Adrenal gland (tissue), 12 donors: ENCODE data around the gene PSMC4. TPM values are rescaled to one million over a fixed set of nuclear protein-coding genes. Genes with fewer than 3 reads are reported as not detected.
A peak's percentile ranks its signal among the peaks of the same experiment; 100 is the strongest.

Experiments used
- DNase-seq, 7 donors: peaks; one replicate each; pipeline ENCODE4 v3.0.0-alpha.2; 2019 to 2020
- H3K27ac ChIP-seq, 5 donors: fragments of 200-600 bp; sonication (generic) in 4 of 5; 1 replicate in 3 of 5; 2 replicates in 2 of 5; pipeline versions ENCODE4 v1.5.1 to v1.8.0; 2016 to 2020; ENCODE audit warnings: mild to moderate bottlenecking in 1 of 5
- H3K27me3 ChIP-seq: fragments of 200-600 bp; 2 replicates; pipeline ENCODE4 v1.8.0; 2021
- H3K36me3 ChIP-seq, 2 donors: fragments of 200-600 bp; replicated peaks in 1 of 2; 1 replicate in 1 of 2; 2 replicates in 1 of 2; pipeline versions ENCODE4 v1.5.1 to v1.8.0; 2018 to 2022
- H3K4me1 ChIP-seq, 2 donors: fragments of 200-600 bp; replicated peaks in 1 of 2; 1 replicate in 1 of 2; 2 replicates in 1 of 2; pipeline versions ENCODE4 v1.5.1 to v1.8.0; 2018 to 2021
- H3K4me3 ChIP-seq, 4 donors: fragments of 200-600 bp; sonication (generic) in 3 of 4; one replicate each; pipeline ENCODE4 v1.5.1; 2016 to 2018
- H3K9me3 ChIP-seq, 3 donors: fragments of 200-600 bp; sonication (generic) in 1 of 3; replicated peaks in 1 of 3; 1 replicate in 2 of 3; 2 replicates in 1 of 3; pipeline versions ENCODE4 v1.5.1 to v1.8.0; 2016 to 2021
- POLR2A ChIP-seq, 2 donors: fragments of 450-650 bp; IDR thresholded peaks; one replicate each; pipeline ENCODE4 v1.6.1; 2017; ENCODE audit warnings: antibody characterized with exemption in 2 of 2, mild to moderate bottlenecking in 2 of 2, moderate library complexity in 1 of 2
- WGBS, 4 donors: extraction: QIAGEN DNeasy Blood & Tissue Kit in 2 of 4; methylation state at CpG; one replicate each; pipeline versions ENCODE4 v1.1.5 to v1.1.7; 2013 to 2017; 5-methylcytosine and 5-hydroxymethylcytosine counted together
- intact Hi-C, 2 donors: fragments of 100-400 bp; cut with DNase I; formaldehyde crosslinking; loops; one replicate each; pipeline versions ENCODE4 v1.14.1 to v1.15.0; 2022 to 2023
- polyA plus RNA-seq, 3 donors: library from polyadenylated mRNA; stranded (reverse); fragments of 200-250 nt in 2 of 3; fragments of 350-450 nt in 1 of 3; fragmentation: Illumina TruSeq in 1 of 3; extraction: RNeasy Lipid Tissue Mini Kit (QIAGEN cat#74804) in 1 of 3; gene quantifications; one replicate each; pipeline ENCODE4 v1.2.3, GENCODE V29; 2013 to 2014
- total RNA-seq, 9 donors: library from RNA; depleted of rRNA in 4 of 9; stranded (reverse); fragments of >200 nt in 4 of 9; fragments of 120-200 nt in 1 of 9; fragmentation: NEBNext Ultra II Directional in 1 of 9; extraction: Animal tissue kit (Norgen Biotek cat#: 25700) in 1 of 9; gene quantifications; one replicate each; pipeline versions ENCODE4 v1.1.0 to v1.2.4, GENCODE V29; 2013 to 2023
- TF ChIP-seq, protein P1 (sequence below), 6 experiments: fragments of 450-650 bp in 4 of 6; fragments of 200-600 bp in 2 of 6; sonication (generic) in 1 of 6; IDR thresholded peaks; 1 replicate in 5 of 6; 2 replicates in 1 of 6; pipeline versions ENCODE4 v1.5.1 to v1.8.0; 2016 to 2021; ENCODE audit warnings: antibody characterized with exemption in 6 of 6, mild to moderate bottlenecking in 2 of 6, moderate library complexity in 1 of 6
- donor health status: healthy with polysubstance abuse.
- donor health status: Bipolar disorder and iron deficiency.
- donor health status: DM: yes; HTN: yes; CAD: no.
- donor health status: DM: no; HTN: no; CAD: no.
- donor health status: DM: no; HTN: no; CAD: no.
- donor health status: DM: yes; HTN: yes; CAD: no.

PSMC4 gene
- total and polyA plus RNA-seq, 12 donors: 56.3 to 191 (median 109) TPM

DNA sequence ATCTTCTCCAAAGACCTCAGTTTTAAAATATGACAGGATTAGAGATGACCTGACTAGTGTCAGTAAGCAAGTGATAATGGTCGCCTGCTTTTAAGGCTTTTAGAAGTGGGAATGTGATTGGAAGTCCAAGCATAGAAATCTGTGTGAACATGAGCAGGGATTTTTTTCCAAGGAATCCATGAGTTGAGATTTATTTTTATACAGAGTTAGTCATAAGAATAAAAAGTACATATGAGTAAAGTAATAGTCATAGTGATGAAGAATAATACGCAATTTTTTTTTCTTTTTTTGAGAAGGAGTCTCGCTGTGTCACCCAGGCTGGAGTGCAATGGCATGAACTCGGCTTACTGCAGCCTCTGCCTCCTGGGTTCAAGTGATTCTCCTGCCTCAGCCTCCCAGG, 27.5 kb downstream of the PSMC4 start:
- H3K36me3 ChIP-seq: no peaks in the 10 kb centered on the region
- 80 to 97% (median 92%) methylated on average over 4 of the region's 4 CpGs for WGBS, 4 donors
- H3K27me3 ChIP-seq: no peaks in the 10 kb centered on the region
- DNase-seq: no peak
- TF ChIP-seq, protein P1, sequence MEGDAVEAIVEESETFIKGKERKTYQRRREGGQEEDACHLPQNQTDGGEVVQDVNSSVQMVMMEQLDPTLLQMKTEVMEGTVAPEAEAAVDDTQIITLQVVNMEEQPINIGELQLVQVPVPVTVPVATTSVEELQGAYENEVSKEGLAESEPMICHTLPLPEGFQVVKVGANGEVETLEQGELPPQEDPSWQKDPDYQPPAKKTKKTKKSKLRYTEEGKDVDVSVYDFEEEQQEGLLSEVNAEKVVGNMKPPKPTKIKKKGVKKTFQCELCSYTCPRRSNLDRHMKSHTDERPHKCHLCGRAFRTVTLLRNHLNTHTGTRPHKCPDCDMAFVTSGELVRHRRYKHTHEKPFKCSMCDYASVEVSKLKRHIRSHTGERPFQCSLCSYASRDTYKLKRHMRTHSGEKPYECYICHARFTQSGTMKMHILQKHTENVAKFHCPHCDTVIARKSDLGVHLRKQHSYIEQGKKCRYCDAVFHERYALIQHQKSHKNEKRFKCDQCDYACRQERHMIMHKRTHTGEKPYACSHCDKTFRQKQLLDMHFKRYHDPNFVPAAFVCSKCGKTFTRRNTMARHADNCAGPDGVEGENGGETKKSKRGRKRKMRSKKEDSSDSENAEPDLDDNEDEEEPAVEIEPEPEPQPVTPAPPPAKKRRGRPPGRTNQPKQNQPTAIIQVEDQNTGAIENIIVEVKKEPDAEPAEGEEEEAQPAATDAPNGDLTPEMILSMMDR (IDR thresholded peaks at IDR 0.05): no peak
- no peak for TF ChIP-seq POLR2A (IDR thresholded peaks at IDR 0.05)
- no peak overlapping the region for H3K27ac ChIP-seq
- no peaks in the 10 kb centered on the region for H3K9me3 ChIP-seq
- intact Hi-C loops: no loop called here
- H3K4me3 ChIP-seq: no peak overlapping the region
- peaks cover 8 to 16% of the 10 kb centered on the region in 2 donors for H3K4me1 ChIP-seq

DNA sequence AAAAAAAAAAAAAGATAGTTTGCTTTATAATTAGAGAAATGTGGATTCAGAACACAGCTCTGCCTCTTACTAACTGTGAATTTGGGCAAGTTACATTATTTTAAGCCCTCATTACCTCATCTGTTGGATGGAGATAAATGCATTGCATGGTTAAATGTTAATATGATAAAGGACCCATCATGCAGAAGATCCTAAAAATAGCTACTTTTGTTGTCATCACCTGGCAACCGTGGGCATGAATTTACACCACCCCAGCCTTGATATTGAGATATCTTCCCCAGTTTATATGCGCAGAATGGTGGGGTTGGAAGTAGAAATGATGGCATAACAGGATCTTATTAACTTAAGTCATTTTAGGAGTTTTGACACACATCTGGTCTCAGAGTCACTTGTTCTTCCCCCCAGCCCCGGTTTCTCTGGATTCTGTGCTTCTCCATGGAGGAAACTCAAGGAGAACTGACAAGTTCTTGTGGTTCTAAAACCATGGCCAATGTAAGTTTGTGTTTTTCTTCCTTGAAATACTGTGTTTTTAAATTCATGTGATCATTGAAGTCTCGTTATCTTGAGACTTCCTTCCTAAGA, 34.8 kb downstream of the PSMC4 start:
- Histone ChIP-seq H3K36me3 (peaks cover 0 to 27% of the 10 kb centered on the region in 2 donors), H3K4me3 (no peak overlapping the region), H3K9me3 (no peaks in the 10 kb centered on the region), H3K4me1 (no peaks in the 10 kb centered on the region), H3K27ac (no peak overlapping the region), H3K27me3 (no peaks in the 10 kb centered on the region)
- TF ChIP-seq, protein P1 (IDR thresholded peaks at IDR 0.05): no peak
- no peak for TF ChIP-seq POLR2A (IDR thresholded peaks at IDR 0.05)
- no peak for DNase-seq
- WGBS, 4 donors: 74 to 86% (median 84%) methylated on average over 4 of the region's 4 CpGs
- intact Hi-C loops: no loop called here

DNA sequence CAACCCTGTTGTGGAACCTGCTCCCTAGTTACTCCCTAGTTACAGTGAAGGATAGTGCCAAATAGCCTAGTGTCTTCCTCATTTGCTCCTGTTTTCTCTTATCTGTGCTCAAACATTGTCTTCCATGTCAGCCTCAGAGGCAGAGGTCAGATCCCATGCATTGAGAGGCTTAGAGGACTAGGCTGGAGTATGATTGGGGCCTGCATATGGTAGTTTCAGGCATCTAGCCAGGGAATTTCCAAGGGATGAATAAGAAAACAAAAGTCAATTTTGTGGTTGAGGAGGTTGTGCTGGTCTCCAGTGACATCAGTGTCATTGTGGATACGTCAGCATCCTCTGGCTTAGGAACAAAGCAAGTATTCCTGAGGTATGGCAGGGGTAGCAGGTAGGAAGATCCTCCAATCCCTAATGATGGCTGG, 35.3 kb downstream of the PSMC4 start:
- WGBS, 4 donors: 85 to 91% (median 89%) methylated on average over 1 of the region's 1 CpG
- H3K36me3 ChIP-seq: peaks cover 0 to 27% of the 10 kb centered on the region in 2 donors

DNA sequence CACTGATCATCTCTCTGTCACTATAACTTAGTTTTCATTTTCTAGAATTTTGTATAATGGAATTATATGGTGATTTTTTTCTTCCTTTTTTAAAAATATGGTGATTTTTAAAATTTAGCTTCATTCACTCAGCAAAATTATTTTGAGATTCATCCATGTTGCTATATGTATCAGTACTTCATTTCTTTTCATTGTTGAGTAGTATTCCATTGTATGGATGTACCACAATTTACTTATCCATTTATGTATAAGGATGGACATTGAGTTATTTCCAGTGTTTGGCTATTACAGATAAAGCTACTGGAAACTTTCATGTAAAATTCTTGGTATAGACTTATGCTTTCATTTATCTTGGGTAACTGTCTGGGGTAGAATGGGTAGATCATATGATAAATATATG, 38.7 kb downstream of the PSMC4 start:
- no peak overlapping the region for H3K27ac ChIP-seq
- no peak for TF ChIP-seq POLR2A (IDR thresholded peaks at IDR 0.05)
- TF ChIP-seq, protein P1 (IDR thresholded peaks at IDR 0.05): no peak
- H3K9me3 ChIP-seq: peaks cover 0 to 17% (median 0%) of the 10 kb centered on the region in 3 donors
- peaks cover 0 to 27% of the 10 kb centered on the region in 2 donors for H3K36me3 ChIP-seq
- no peaks in the 10 kb centered on the region for H3K27me3 ChIP-seq
- no peaks in the 10 kb centered on the region for H3K4me1 ChIP-seq
- H3K4me3 ChIP-seq: no peak overlapping the region
- intact Hi-C loops: no loop called here
- DNase-seq: no peak

More for the DNA sequence above, 35.3 kb downstream of the PSMC4 start:
- H3K4me1 ChIP-seq: no peaks in the 10 kb centered on the region
- intact Hi-C loops: no loop called here
- no peak overlapping the region for H3K4me3 ChIP-seq
- TF ChIP-seq, protein P1 (IDR thresholded peaks at IDR 0.05): no peak
- no peak for TF ChIP-seq POLR2A (IDR thresholded peaks at IDR 0.05)
- H3K27me3 ChIP-seq: no peaks in the 10 kb centered on the region
- no peak overlapping the region for H3K27ac ChIP-seq
- DNase-seq: peak in 1 of 7 donors; percentile 2
- no peaks in the 10 kb centered on the region for H3K9me3 ChIP-seq
